Measurements from ENCODE around the gene CSAD.

- no peak for TF ChIP-seq CTCF (IDR thresholded peaks at IDR 0.05)
- TF ChIP-seq POLR2A (IDR thresholded peaks at IDR 0.05), result no peak
Measured at GRCh38 chr12:53220694-53221202, 40.0 kb upstream of the CSAD start.

Data from testis (tissue), 2 donors.